ENCODE data around the gene DCTN3.

DNA sequence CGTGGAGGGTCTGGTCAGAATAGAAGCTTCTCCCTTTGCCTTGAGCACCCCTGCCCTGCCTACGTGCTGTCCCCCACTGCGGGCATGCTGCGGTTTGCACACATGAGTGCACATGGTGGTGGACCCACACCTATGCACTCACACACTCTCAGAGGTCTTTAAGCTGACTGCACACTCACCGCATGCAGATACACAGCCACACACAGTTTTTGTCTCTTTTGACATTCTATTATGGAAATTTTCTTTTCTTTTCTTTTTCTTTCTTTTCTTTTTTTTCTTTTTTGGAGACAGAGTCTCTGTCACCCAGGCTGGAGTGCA is 9.2 kb upstream of the DCTN3 start:
- TF ChIP-seq GATA3 (IDR thresholded peaks at IDR 0.05; ENCODE audit: low read depth, low read length) = no peak
- no peak for TF ChIP-seq GATA2 (IDR thresholded peaks at IDR 0.05; ENCODE audit: low read depth, low read length)
